ENCODE results near the gene PRKAR2B.

GRCh38 chr7:107196834-107197610, 152.5 kb downstream of the PRKAR2B start:
- TF ChIP-seq HDGF (IDR thresholded peaks at IDR 0.05; ENCODE audit: borderline replicate concordance): no peak
- TF ChIP-seq SP1 (IDR thresholded peaks at IDR 0.05): no peak
- TF ChIP-seq ZNF384 (IDR thresholded peaks at IDR 0.05): no peak
- TF ChIP-seq FOXM1 (IDR thresholded peaks at IDR 0.05; ENCODE audit: borderline replicate concordance): no peak
- TF ChIP-seq FOXK2 (IDR thresholded peaks at IDR 0.05): no peak
- TF ChIP-seq PKNOX1 (IDR thresholded peaks at IDR 0.05): no peak

All from HEK293T (cell line).